ENCODE data around the gene EID2. TPM values are rescaled to one million over a fixed set of nuclear protein-coding genes. Genes with fewer than 3 reads are reported as not detected.

Gene EID2
- total and polyA plus RNA-seq, 2 of the 8 experiments (the other 6 are each of a cell fraction or from before 2014, with no cell fraction given): 7.8 to 29.6 TPM

- TF ChIP-seq GABPA (IDR thresholded peaks at IDR 0.05; ENCODE audit: borderline replicate concordance, insufficient read depth, low read length) (no peak), EZH2 (IDR thresholded peaks at IDR 0.05; ENCODE audit: low read depth, low read length, severe bottlenecking) (peak; percentile 62), CHD2 (IDR thresholded peaks at IDR 0.05; ENCODE audit: low read length) (no peak), SP4 (IDR thresholded peaks at IDR 0.05; ENCODE audit: low read length) (no peak), CHD1 (IDR thresholded peaks at IDR 0.05; ENCODE audit: low read depth, low read length) (no peak), RAD21 (IDR thresholded peaks at IDR 0.05 in 1 of 2, conservative IDR thresholded peaks at IDR 0.05 in 1 of 2; ENCODE audit: low read depth in 2 of 2, low read length in 2 of 2) (no peak; a peak in 1 of 4 replicates), KDM1A (IDR thresholded peaks at IDR 0.05; ENCODE audit: borderline replicate concordance, low read length) (peak; percentile 24; the same call in 1 of the 2 replicates), TCF12 (IDR thresholded peaks at IDR 0.05; ENCODE audit: low read depth, low read length) (no peak), NRF1 (IDR thresholded peaks at IDR 0.05; ENCODE audit: low read depth, low read length) (no peak), BRCA1 (IDR thresholded peaks at IDR 0.05; ENCODE audit: low read depth, low read length) (no peak), BCL11A (IDR thresholded peaks at IDR 0.05; ENCODE audit: low read depth in 2 of 2, low read length in 2 of 2) (no peak), ASH2L (IDR thresholded peaks at IDR 0.05; ENCODE audit: low read length) (no peak), CEBPB (IDR thresholded peaks at IDR 0.05; ENCODE audit: low read depth, low read length) (no peak), KDM5A (IDR thresholded peaks at IDR 0.05; ENCODE audit: low read length) (no peak), TAF1 (IDR thresholded peaks at IDR 0.05; ENCODE audit: low read depth, low read length) (no peak), PHF8 (conservative IDR thresholded peaks at IDR 0.05; ENCODE audit: low read depth, low read length) (no peak), E2F6 (IDR thresholded peaks at IDR 0.05) (0 out of 2 replicates have a peak, but pooled peaks have one; percentile 42), TAF7 (optimal IDR thresholded peaks at IDR 0.05; ENCODE audit: borderline replicate concordance, low read depth, low read length) (no peak), HDAC2 (IDR thresholded peaks at IDR 0.05; ENCODE audit: borderline replicate concordance in 1 of 2, low read depth in 2 of 2, low read length in 2 of 2) (peak in 1 of 2 experiments; percentile 25; a peak in 1 of 4 replicates), SIX5 (IDR thresholded peaks at IDR 0.05; ENCODE audit: low read depth, low read length) (no peak), RNF2 (IDR thresholded peaks at IDR 0.05; ENCODE audit: borderline replicate concordance, low read depth, low read length, missing control alignments, poor library complexity, severe bottlenecking) (no peak), SP2 (IDR thresholded peaks at IDR 0.05; ENCODE audit: low read length) (no peak), SIN3A (conservative IDR thresholded peaks at IDR 0.05 in 1 of 2, IDR thresholded peaks at IDR 0.05 in 1 of 2; ENCODE audit: low read depth in 1 of 2, low read length in 2 of 2) (no peak)
Observed at GRCh38 chr19:39498798-39499642, 40.9 kb downstream of the EID2 start, which contains the start of gene DLL3 (continued).
